Spleen (tissue), 7 donors: ENCODE data around the gene TYMP.

ENCODE experiments used
- POLR2A ChIP-seq, 3 donors: fragments of 450-650 bp; IDR thresholded peaks; one replicate each; pipeline ENCODE4 v1.5.1; 2017; ENCODE audit warnings: antibody characterized with exemption in 3 of 3, mild to moderate bottlenecking in 1 of 3
- POLR2AphosphoS5 ChIP-seq, 3 donors: sonication (generic); formaldehyde crosslinking; IDR thresholded peaks; one replicate each; pipeline ENCODE4 v1.5.1; 2017; ENCODE audit warnings: antibody characterized with exemption in 3 of 3
- TF ChIP-seq, protein P1 (sequence below), 11 experiments: fragments of 200-600 bp in 7 of 11; fragments of 450-650 bp in 4 of 11; sonication (generic) in 4 of 11; IDR thresholded peaks in 8 of 11; conservative IDR thresholded peaks in 3 of 11; 1 replicate in 7 of 11; 2 replicates in 4 of 11; pipeline versions ENCODE4 v1.4.0 to v1.8.0; 2016 to 2021; ENCODE audit warnings: antibody characterized with exemption in 11 of 11, inconsistent platforms in 4 of 11, mild to moderate bottlenecking in 1 of 11
- donor health status: DM: no; HTN: no; CAD: no; lungs with moderate emphysema.
- donor health status: DM: no; HTN: no; CAD: no.
- donor health status: DM: no; HTN: no; CAD: no.

DNA sequence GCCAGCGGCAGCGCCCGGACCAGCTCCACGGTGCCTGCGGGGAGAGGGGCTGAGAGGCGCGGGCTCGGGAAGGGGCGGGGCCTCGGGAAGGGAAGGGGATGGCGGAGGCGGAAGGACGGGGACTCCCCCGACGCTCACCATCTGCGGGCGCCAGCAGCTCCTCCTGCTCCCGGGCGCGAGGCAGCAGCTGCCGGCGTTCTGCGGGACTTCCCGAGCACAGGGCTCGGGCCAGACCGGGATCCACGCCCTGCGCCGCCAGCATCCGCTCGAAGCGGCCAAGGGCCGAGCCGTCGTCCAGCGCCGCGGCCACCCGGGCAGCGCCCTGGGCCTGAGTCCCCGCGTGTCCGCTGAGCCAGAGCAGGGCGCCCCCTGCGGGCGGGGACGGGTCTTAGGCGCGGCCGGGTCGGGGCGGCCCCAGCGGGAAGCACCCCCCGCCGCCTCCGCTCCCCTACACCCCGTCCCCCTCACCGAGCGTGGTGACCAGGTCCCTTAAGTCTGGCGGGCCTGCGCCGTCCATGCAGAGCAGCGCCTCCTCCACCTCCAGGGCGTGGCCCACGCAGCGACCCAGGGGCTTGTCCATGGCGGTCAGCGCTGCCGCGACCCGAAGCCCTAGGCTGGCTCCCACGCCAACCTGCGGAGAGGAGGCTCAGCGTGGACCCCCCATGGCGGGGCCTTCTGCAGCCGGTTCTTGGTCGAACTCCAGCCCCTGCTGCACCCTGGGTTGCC, 3.5 kb downstream of the TYMP start:
- TF ChIP-seq, protein P1, sequence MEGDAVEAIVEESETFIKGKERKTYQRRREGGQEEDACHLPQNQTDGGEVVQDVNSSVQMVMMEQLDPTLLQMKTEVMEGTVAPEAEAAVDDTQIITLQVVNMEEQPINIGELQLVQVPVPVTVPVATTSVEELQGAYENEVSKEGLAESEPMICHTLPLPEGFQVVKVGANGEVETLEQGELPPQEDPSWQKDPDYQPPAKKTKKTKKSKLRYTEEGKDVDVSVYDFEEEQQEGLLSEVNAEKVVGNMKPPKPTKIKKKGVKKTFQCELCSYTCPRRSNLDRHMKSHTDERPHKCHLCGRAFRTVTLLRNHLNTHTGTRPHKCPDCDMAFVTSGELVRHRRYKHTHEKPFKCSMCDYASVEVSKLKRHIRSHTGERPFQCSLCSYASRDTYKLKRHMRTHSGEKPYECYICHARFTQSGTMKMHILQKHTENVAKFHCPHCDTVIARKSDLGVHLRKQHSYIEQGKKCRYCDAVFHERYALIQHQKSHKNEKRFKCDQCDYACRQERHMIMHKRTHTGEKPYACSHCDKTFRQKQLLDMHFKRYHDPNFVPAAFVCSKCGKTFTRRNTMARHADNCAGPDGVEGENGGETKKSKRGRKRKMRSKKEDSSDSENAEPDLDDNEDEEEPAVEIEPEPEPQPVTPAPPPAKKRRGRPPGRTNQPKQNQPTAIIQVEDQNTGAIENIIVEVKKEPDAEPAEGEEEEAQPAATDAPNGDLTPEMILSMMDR (IDR thresholded peaks at IDR 0.05 in 8 of 11, conservative IDR thresholded peaks at IDR 0.05 in 3 of 11) = peak; percentile 34 to 93 (median 82)
- no peak for TF ChIP-seq POLR2A (IDR thresholded peaks at IDR 0.05)
- peak in 2 of 3 donors; percentile 41 to 58 for TF ChIP-seq POLR2AphosphoS5 (IDR thresholded peaks at IDR 0.05)
